Activated naive CD8-positive, alpha-beta T cell (primary cell): ENCODE results near the gene SFXN2.

Source experiments
- H3K27ac Mint-ChIP-seq: one replicate; pipeline ENCODE4 v1.8.0; 2021; ENCODE audit warnings: mixed read lengths
- H3K27me3 Mint-ChIP-seq: one replicate; pipeline ENCODE4 v1.8.0; 2021; ENCODE audit warnings: mixed read lengths
- H3K36me3 Mint-ChIP-seq: one replicate; pipeline ENCODE4 v1.8.0; 2021; ENCODE audit warnings: mixed read lengths
- H3K4me1 Mint-ChIP-seq: one replicate; pipeline ENCODE4 v1.8.0; 2021; ENCODE audit warnings: low read depth, mixed read lengths
- H3K4me3 Mint-ChIP-seq: one replicate; pipeline ENCODE4 v1.8.0; 2021; ENCODE audit warnings: mild to moderate bottlenecking, mixed read lengths
- H3K9me3 Mint-ChIP-seq: one replicate; pipeline ENCODE4 v1.8.0; 2021; ENCODE audit warnings: low read depth, mixed read lengths

Gene SFXN2

GRCh38 chr10:102781090-102781920 is 66.9 kb downstream of the SFXN2 start:
- Mint-ChIP-seq H3K36me3 (peaks cover 4% of the 10 kb centered on the region), H3K4me3 (no peak overlapping the region), H3K4me1 (peaks cover 66% of the 10 kb centered on the region), H3K9me3 (no peaks in the 10 kb centered on the region), H3K27me3 (no peaks in the 10 kb centered on the region), H3K27ac (peak overlapping the region; percentile 61)

DNA sequence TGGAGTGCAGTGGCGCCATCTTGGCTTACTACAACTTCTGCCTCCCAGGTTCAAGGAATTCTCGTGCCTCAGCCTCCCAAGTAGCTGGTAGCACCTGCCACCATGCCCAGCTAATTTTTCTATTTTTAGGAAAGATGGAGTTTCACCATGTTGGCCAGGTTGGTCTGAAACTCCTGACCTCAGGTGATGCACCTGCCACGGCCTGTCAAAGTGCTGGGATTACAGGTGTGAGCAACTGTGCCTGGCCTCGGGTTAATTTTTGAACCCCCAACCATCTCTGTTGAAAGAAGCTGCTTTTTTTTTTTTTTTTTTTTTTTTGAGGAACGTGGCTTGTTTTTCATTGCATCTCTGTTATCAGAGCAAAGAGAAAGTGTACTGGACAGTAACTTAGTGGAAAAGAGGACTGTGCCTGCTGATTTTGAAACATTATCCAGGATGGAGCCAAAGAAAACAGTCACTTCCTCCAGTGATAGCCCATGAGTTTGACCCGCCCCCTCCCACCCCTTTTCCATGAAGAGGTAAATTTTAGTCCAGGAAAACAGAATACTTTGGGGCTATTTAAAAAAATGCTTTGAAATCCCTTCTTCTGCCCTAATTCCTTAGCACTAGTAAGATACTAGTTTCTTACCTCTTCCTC is 67.6 kb downstream of the SFXN2 start:
- no peaks in the 10 kb centered on the region for H3K9me3 Mint-ChIP-seq
- H3K4me1 Mint-ChIP-seq, result peaks cover 63% of the 10 kb centered on the region
- peaks cover 4% of the 10 kb centered on the region for H3K36me3 Mint-ChIP-seq
- H3K27ac Mint-ChIP-seq, result no peak overlapping the region
- H3K4me3 Mint-ChIP-seq, result no peak overlapping the region
- no peaks in the 10 kb centered on the region for H3K27me3 Mint-ChIP-seq

DNA sequence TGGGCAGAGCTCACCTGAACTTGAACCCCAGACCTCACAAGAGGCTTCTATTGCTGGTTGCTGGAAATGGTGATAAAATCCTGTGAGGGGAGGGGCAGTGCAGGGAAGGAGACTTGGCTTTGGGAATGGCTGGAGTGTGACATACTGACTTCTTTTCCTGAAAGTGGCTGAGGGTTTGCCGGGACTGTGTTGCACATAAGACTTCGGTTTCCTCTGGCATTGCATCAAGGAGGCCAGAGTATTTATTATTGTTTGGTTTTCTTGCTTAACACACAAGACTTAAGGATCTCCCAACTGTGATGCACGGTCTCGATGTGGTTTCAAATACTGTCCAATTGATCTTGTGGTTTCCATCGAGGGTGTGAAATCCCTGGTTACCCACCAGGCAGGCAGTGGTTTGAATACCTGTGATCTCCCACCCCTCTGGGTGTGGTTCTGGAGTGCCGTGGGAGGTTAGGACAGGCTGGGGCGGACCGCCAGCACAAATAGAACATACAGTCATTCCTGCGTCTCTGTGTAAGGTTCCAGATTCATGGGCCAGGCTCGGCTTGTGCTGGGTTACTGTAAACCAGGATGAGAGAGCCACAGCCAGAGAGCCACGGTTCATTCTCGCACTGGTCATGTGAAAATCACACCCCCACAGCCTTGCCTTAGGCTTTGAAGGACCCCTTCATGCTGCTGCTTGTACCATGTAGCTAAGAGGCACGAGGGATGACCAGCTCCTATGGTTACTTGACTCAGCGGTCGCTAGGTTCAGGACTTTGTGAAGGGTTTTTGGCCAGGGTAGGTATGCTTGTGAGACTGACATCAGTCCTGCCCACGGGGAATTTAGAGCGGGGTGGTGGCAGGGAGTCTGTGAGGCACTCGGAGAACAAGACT is 68.5 kb downstream of the SFXN2 start:
- H3K36me3 Mint-ChIP-seq, result peaks cover 4% of the 10 kb centered on the region
- no peaks in the 10 kb centered on the region for H3K9me3 Mint-ChIP-seq
- no peaks in the 10 kb centered on the region for H3K27me3 Mint-ChIP-seq
- H3K4me1 Mint-ChIP-seq, result peaks cover 57% of the 10 kb centered on the region
- no peak overlapping the region for H3K27ac Mint-ChIP-seq
- no peak overlapping the region for H3K4me3 Mint-ChIP-seq

GRCh38 chr10:102783568-102783967 is 69.1 kb downstream of the SFXN2 start:
- Mint-ChIP-seq H3K36me3 (peaks cover 6% of the 10 kb centered on the region), H3K4me3 (no peak overlapping the region)

GRCh38 chr10:102785818-102786217 is 71.4 kb downstream of the SFXN2 start:
- H3K4me1 Mint-ChIP-seq, result peaks cover 47% of the 10 kb centered on the region
- peaks cover 10% of the 10 kb centered on the region for H3K36me3 Mint-ChIP-seq
- H3K27ac Mint-ChIP-seq, result no peak overlapping the region
- no peak overlapping the region for H3K4me3 Mint-ChIP-seq
- no peaks in the 10 kb centered on the region for H3K27me3 Mint-ChIP-seq
- H3K9me3 Mint-ChIP-seq, result peaks cover 4% of the 10 kb centered on the region

More at GRCh38 chr10:102783568-102783967, 69.1 kb downstream of the SFXN2 start:
- Mint-ChIP-seq H3K27me3 (no peaks in the 10 kb centered on the region), H3K9me3 (no peaks in the 10 kb centered on the region), H3K4me1 (peaks cover 53% of the 10 kb centered on the region), H3K27ac (no peak overlapping the region)

GRCh38 chr10:102791754-102792395 is 77.4 kb downstream of the SFXN2 start:
- H3K36me3 Mint-ChIP-seq, result peaks cover 13% of the 10 kb centered on the region
- H3K4me1 Mint-ChIP-seq, result peaks cover 48% of the 10 kb centered on the region
- no peak overlapping the region for H3K4me3 Mint-ChIP-seq
- no peak overlapping the region for H3K27ac Mint-ChIP-seq
- peaks cover 4% of the 10 kb centered on the region for H3K9me3 Mint-ChIP-seq
- H3K27me3 Mint-ChIP-seq, result no peaks in the 10 kb centered on the region
